ENCODE results near the gene TKT. TPM values are rescaled to one million over a fixed set of nuclear protein-coding genes. Genes with fewer than 3 reads are reported as not detected.

TKT gene
- total RNA-seq, 1 experiment from 2014 or later = 634 TPM

DNA sequence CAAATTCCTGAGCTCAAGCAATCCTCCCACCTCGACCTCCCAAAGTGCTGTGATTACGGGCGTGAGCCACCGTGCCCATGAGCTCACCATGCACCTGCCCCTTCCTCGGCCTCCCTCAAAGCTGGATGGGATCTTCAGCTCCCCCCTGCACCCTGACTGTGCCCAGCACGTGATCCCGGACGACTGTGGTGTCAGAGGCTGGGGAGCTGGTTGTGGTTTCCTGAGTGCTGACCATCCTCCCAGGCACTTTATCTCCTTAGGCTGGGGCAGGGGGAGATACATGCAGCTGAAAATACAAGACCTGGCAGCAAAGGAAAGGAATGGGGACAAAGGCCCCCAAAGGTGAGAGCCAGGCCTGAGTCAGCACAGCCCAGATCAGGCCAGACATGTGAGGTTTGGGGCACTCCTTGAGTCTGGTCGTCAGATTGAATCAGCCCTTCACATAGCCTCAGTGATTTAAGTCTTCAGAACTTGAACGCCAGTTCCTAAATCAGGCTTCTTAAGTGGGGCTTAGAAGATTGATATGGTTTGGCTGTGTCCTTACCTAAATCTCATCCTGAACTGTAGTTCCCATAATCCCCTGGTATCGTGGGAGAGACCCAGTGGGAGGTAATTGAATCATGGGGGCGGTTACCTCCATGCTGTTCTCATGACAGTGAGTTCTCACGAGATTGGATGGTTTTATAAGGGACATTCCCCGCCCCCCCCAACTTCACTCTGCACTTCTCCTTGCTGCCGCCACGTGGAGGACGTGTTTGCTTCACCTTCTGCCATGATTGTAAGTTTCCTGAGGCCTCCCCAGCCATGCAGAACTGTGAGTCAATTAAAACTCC is 59.0 kb downstream of the TKT start (continued):
- TF ChIP-seq, protein P1, sequence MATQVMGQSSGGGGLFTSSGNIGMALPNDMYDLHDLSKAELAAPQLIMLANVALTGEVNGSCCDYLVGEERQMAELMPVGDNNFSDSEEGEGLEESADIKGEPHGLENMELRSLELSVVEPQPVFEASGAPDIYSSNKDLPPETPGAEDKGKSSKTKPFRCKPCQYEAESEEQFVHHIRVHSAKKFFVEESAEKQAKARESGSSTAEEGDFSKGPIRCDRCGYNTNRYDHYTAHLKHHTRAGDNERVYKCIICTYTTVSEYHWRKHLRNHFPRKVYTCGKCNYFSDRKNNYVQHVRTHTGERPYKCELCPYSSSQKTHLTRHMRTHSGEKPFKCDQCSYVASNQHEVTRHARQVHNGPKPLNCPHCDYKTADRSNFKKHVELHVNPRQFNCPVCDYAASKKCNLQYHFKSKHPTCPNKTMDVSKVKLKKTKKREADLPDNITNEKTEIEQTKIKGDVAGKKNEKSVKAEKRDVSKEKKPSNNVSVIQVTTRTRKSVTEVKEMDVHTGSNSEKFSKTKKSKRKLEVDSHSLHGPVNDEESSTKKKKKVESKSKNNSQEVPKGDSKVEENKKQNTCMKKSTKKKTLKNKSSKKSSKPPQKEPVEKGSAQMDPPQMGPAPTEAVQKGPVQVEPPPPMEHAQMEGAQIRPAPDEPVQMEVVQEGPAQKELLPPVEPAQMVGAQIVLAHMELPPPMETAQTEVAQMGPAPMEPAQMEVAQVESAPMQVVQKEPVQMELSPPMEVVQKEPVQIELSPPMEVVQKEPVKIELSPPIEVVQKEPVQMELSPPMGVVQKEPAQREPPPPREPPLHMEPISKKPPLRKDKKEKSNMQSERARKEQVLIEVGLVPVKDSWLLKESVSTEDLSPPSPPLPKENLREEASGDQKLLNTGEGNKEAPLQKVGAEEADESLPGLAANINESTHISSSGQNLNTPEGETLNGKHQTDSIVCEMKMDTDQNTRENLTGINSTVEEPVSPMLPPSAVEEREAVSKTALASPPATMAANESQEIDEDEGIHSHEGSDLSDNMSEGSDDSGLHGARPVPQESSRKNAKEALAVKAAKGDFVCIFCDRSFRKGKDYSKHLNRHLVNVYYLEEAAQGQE (IDR thresholded peaks at IDR 0.05; ENCODE audit: low read depth) = no peak
- peak; percentile 60; the same call in 1 of the 2 replicates for TF ChIP-seq ZFX (IDR thresholded peaks at IDR 0.05)
- TF ChIP-seq POLR2A (IDR thresholded peaks at IDR 0.05; ENCODE audit: borderline replicate concordance, extremely low read depth, insufficient read depth, insufficient read length) = peak; percentile 81
- no peak for TF ChIP-seq EZH2phosphoT487 (IDR thresholded peaks at IDR 0.05; ENCODE audit: borderline replicate concordance)
- TF ChIP-seq ZNF274 (IDR thresholded peaks at IDR 0.05; ENCODE audit: low read depth, low read length) = no peak
- TF ChIP-seq FOSL1 (IDR thresholded peaks at IDR 0.05; ENCODE audit: low read depth) = no peak

Measured in HCT116 (cell line).